Stimulated activated CD8-positive, alpha-beta memory T cell treated with anti-CD3 and anti-CD28 coated beads, Interleukin-12 subunit alpha, Interleukin-12 subunit beta, amount 100 ng/mL, for 1 hour (primary cell): ENCODE measurements around the gene CELF2.

Experiments
- DNase-seq: peaks from one replicate; pipeline ENCODE4 v3.0.0-alpha.2; 2020; ENCODE audit warnings: low read depth

Gene CELF2

DNA sequence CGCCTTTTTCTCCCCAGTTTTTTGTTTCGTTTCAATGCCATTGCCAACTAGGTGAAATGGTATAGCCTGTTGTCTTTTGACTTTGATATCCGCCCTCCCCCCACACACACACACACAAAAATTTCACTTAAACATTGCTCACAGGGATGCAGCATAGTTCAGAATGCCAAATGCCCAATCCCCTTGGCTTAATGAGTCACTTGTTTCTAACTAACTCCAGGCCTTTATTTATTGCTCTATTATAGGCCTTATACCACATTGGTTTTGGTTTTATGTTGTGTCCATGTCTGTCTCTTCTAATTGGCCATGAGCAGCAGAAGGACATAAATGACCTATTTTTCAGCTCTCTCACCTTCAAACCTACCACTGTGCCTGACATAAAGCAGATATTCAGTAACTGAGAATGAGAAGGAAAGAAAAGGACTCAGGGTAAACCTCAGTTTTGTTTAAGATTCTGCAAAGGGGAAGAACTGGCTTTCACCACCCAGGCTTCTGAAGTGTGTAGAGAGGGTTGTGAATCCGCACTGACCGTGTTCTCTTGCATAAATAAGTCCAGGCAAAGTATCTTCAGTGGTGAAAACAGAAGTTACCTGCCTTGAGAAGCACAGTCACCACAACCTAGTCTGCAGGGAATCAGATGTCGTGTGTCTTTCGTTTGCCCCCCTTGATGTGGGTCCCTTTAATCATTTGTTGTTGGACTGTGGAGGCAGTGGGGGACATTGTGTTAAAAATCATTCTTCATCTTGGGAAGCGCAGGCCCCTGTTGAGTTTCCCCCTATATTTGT, 139.8 kb downstream of the CELF2 start:
- no peak for DNase-seq

DNA sequence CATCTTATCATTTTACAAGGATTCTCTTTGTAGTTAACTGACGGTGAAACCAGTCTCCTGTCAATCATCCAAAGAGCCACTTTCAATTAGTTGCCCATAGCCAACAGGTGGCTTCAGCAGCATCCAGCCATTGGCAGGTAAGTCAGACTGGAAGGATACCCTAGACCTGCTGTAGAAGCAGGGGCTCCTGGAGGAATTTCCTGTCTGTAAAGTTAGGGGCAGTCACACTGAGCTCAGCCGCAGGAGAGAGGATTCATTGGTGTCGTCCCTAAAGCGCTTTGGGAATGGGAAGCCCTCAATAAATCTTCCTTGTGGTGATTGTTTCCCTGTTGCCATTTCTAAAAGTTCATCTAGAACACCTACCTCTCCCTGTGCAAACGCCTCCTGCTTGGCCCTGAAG, 140.4 kb downstream of the CELF2 start:
- DNase-seq: no peak

DNA sequence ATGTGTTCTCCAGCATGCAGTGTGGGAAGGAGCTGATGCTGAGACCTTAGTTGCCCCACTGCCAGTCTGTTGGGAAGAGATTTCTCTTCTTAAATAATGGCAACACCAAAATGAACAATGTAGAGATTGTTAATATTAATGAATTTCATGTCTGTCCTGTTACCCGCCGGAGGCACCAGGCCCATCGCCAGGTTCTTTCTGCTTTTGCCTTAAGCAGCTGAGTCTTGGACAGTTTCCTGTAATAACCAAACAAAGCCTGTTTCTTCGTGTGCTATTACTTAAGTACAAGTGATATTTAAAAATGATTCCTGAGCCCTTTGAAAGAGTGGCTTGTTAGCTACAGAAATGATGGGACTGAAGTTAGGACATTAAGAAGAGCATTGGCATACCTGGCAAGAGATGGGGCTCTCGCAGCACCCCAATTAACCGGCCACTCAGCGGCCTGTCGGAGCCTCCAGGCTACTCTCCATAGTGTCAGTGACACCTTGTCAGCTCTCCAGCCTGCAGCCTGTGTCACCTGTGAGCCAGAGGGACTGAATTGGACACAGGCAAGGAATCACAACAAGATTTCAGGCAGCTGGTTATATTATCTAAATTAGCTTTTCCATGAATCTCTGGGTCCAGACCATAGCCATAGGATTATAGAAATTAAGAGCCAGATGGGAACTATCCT, 142.0 kb downstream of the CELF2 start:
- DNase-seq: no peak

DNA sequence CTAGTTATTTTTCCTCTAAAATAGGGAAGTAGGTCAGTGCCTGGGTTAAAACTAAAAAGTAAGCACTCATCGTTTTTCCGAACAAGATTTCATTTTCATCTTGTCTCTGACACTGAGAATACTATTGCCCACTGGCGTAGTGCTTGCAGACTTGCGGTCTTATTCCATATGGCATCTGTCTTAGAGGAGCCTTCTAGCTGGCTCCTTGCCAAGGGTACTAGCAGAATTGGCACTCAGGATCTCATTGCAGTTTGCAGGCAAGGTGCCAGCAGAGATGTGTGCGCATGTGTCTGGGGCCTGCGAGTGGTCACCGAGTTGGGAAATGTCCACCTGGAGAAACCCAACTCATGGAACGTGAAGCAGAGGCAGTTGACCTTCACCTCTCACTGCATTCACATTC, 143.4 kb downstream of the CELF2 start:
- DNase-seq: no peak

- no peak for DNase-seq
These were observed 144.2 kb downstream of the CELF2 start for GRCh38 chr10:11161910-11162309.

DNA sequence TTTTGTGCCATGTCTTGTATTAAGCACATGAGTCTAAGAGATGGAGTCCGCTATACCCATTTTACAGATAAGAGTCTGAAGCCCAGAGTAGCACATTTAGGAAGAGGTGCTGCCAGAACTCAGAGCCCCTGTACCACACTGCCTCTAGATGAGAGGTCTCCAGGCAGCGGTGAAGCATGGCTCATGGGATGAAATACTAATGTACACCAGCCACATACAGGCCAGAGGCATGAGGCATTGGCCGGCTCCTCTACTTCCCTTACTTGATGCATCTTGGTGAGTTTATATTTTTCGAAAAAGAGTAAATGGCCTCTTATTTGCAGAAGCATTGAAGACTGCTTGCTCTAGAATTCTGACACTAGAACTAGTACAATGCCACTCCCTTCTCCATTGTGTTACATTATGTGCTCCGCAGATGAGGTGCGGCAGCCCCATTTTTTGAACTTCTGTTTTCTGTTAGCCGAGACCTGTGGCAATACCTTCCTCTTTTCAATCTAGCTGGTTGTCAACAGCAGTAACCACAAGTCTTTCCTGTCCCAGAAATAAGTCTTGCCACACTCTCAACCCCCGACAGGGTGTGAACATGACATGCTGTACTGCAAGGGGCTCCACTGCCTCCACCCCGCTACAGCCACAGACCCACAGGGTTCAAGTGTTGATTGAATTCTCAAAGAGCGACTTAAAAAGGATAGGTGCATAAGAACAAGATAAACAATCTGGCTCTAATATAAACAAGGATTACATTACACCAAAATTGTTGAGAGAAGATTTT, 145.3 kb downstream of the CELF2 start:
- DNase-seq: peak; percentile 59

- DNase-seq: no peak
These were observed 146.3 kb downstream of the CELF2 start for GRCh38 chr10:11163780-11164550.

DNA sequence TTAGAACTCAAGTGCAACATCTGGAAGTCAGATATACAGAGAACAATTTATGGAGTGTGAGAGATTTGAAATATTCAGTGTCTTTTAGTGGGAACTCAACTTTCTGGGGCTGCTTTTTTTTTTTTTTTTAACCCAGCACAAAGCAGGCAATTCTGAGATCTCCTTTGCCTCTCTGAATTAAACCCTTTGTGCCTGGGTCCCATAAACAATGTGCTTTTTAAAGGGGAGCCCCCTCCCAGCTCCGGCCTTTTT, 146.8 kb downstream of the CELF2 start:
- no peak for DNase-seq

GRCh38 chr10:11164803-11165590, 147.3 kb downstream of the CELF2 start:
- DNase-seq: no peak

DNA sequence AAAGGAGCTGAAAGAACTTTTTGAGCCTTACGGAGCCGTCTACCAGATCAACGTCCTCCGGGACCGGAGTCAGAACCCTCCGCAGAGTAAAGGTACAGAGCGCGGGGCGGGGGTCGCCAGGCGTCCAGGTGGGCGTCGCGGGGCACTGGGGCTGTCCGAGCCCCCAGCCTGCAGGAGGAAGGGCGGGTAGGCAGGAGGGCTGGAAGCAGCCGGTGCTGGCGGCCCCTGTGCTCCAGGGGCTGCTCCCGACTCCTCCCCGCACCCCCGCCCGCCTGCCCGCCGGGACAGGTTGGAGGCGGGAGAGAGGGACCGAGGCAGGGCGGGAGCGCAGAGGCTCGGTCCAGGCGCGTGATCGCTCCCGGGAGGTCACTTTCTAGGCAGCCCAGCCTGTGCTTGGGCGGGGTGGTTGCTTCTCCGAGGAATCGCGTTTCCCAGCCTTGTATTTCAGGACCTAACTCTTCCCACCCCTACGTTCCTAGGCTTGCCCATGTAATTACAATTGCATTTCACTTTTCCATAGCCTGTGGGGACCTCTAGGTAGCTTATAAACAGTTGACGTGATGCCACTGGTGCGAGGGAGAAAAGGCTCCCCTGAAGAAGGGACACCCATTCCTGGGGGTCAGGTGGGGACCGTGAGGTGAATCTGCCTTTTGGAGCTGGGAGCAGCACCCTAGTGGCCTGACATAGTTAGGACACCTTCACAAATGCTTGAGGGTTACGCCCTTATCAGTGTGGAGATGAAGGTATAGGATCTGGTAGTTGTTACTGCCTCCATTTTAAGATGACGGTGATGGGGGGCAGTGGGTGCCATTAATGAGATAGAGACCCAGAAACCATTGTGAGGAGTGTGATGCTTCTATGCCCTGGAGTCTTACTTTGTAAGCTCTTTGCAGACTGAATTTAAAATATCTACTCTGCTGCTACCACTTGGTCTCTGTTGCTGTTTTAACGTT, 148.2 kb downstream of the CELF2 start:
- no peak for DNase-seq

DNA sequence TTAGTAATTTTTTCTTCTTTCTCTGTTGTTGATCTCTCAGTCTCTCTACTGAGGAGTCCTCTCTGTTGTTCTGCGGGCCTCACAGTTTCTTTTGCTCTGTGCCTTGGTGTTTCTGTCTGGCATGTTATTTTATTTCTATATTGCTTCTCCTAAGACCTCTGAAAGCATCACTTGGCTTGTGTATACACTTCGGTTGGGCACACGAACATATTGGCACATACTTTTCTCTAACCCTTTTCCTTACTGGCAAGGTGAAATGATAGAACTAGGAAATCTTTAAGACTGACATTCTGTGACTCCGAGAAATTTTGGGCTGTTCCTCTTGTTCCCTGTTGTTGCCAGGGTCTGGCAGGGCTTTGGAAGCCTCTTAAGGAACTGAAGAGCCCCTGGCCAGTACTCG, 148.9 kb downstream of the CELF2 start:
- DNase-seq: no peak

DNA sequence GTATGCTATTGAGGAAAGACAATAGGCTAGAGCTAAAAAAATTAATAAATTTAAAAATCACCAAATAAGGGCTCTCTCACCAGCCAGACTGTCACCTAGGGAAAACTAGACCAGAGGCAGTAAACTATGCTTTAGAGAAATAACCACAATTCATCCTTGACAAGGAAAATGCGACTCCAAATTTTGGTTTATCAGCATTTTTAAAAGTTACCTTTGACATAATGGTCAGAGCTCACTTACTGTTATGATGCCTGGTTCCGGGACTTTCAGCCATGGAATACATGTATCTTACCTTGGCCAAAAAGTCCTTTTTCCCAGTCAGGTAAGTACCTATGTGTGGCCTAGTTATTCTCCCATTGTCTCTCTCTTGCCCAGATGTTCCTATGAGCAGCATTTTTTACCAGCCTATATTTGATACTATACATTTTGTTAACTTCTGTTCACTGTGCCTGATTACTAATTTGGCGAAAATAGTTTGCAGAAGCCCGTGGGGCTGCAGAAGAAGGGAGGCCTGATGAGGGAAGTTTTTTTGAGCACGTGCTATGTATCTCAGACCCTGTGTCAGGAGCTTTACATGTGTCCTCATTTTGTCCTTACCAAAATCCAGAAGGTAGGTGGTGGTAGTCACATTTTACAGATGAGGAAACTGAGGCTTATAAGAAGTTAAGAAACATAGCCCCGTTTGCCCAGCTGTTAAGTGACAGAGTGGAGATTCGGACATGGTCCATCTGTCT, 149.7 kb downstream of the CELF2 start:
- no peak for DNase-seq

DNA sequence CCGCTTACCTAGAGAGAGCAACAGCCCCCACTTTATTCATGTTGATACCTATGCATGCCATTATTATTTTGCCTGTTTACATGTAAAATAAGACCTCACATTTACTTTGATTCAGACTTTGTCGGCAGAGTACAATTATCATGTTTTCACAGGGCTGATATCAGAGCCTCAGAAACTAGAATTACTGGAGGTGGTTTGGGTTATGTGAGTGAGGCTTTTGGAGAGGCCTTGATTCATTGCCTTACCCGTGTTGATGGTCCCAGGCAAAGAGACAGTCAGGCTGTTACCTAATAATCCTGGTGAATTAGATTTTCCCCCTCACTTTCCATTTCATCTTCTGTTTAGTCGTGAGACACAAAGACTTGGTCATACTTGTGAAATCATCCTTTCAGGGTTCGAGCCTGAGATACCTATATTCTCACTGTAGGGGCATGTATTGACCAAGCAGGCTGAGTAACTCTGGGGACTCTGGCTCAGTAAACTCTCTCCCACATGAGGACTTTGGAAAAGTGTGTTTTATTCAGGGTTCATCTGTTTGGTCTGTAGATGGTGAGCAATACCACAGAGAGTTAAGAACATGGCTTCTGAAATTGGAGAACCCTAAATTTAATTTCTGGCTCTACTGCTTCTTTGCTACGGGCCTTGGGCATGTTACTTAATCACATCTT, 150.9 kb downstream of the CELF2 start:
- no peak for DNase-seq

- DNase-seq: no peak
These were observed 152.3 kb downstream of the CELF2 start for GRCh38 chr10:11169976-11170375.

DNA sequence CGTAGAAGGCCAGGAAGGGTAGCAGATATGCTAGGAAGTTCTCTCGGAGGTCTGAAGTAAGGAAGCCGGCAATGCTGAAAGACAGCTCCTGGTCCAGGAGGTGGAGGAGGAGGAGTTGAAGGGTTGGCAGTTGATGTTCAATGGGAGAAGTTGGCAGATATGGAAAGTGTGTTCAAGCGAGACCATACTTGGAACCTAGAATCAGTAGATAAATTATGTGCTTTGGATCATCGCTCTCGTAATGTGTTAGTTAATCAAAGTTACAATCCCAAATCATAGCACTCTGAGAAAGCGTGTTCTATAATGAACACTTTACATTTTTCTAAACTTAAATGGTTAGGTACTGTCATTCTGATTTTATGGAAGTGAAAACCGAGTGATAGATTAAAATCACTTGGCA, 152.9 kb downstream of the CELF2 start:
- DNase-seq: no peak

GRCh38 chr10:11170993-11171851, 153.6 kb downstream of the CELF2 start:
- DNase-seq: no peak

DNA sequence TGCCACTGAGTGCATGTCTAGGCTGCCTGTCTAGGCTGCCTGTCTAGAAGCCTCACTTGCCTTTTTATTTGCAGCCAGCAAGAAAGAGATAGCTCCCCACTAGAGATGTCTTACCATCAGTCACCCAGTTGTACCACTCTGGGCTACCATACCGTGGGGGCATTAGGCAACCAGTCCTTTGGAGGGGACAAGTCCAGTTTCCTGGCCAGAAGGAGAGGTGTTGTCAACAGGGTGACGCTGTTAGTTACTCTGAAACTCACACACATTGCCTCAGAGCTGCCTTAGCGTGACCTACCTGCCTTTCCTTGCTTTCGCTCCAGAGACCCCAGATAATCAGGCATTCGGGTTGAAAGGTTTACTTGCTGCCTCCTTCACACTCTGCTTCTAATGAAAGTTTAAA, 155.4 kb downstream of the CELF2 start:
- no peak for DNase-seq

DNA sequence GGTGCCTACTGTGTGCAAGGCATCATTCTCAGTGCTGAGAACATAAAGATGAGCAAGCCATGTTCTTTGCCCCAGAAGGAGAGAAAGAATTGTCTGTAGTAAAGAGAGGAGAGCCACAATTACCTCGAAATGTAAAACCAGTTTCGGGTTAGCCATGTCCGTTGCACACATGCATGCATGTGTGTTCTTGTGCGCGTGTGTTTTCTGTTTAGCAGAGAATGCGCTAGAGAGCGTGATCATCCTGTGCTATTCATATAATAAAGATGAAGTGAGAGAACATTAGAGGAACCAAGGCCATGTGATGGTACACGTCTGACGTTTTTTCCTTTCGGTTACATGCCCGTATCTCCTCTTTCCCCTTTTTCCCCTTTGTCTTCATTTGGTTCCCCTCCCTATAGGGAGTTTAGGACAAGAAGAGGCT, 158.2 kb downstream of the CELF2 start:
- no peak for DNase-seq
